HG02943 (cell line): Measurements from ENCODE around the gene NMD3.
"Not testable (repeated sequence)": the region's sequence is repeated elsewhere in the genome, so short reads cannot be mapped to it uniquely, and the experiment has no call there.

Experiments used
- ATAC-seq: cut with Tn5 transposase; IDR thresholded peaks from one replicate; pipeline ENCODE4 v1.9.1; 2021; ENCODE audit warnings: mild to moderate bottlenecking, low read depth, moderate library complexity; ENCODE audit not compliant: unreplicated experiment

The NMD3 gene

DNA sequence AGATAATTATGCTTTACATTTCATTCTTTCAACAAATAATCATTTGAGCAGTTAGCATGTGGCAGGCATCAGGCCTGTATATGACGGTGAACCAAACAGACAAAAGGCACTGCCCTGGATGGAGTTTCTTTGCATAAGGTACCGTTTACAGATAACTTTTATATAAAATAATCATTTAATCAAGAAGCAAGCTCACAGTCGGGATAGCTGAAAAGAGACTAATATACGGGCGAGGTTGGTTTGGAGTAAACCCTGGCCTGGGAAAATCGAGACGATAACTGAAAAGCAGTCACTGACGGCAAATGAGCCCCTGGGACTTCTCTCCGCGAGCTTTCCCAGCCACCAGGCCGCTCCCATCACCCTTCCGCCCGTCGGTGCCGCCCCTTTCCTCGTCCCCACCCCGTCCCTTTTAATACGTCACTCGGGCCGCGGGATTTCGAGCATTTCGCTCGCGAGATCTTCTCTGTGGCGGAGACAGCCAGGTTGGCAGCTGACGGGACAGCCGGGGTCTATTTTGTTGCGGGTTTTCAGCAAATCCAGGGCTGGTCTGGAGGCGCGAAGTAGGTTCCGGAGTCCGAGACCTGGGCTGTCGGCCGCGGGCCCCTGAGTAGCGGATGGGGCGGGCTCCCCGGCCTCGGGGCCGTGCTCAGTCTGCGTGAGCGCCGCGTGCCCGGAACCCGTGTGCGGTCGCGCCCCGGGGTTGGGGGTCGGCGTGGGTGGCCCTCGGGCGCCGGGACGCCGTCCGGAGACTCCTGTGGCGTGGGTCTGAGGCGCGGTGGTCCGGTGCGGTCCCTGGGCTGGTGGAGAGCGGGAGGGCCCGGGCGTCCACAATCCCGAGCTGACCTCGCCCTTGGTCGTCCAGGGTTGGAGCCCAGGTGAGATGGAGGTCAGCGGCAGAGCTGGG, at the start of gene NMD3:
Gene NMD3 (plus strand): TSS at position 462 of the 904 bp plus-strand sequence. CDS start 703 bp downstream, outside the sequence.
- peak; percentile 100 for ATAC-seq

DNA sequence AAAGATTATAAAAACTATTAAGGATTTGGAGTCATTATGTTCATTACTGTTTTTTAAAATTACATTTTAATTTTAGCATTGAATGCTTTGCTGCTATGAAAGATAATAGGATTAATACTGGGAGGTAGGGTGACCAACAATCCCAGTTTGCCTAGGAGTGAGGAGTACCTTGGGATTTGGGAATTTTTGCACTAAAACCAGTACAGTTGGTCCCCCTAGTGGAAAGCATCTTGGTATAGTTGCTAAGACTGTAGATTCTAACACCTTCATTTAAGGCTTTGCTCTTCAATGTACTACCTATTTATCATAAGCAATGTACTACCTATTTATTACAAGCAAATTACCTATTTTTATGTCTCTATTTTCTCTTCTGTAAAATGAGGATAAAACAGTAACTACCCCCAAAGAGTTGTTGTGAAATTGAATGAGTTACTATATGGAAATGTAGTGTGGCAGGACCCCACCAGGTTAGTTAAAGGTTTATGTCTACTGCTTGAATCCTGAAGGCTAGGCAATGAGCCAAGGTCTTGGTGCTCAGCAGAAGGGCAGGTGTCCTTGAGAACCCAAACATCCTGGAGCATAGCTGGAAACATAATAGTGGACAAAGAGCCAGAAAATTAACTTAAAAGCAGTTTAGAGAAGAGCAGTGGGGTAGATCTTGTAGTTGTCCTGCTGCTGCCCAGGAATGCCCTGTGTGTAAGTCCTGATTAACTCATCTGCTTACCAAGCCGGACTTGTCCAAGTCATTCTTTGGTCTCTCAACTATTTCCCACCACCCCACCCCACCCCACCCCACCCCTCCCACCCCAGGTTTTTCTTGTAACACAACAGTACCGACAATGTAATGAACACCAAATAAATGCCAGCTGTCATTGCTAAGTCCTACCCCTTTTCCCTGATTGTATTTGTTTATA, 49.2 kb upstream of the NMD3 start:
- ATAC-seq, result no peak

DNA sequence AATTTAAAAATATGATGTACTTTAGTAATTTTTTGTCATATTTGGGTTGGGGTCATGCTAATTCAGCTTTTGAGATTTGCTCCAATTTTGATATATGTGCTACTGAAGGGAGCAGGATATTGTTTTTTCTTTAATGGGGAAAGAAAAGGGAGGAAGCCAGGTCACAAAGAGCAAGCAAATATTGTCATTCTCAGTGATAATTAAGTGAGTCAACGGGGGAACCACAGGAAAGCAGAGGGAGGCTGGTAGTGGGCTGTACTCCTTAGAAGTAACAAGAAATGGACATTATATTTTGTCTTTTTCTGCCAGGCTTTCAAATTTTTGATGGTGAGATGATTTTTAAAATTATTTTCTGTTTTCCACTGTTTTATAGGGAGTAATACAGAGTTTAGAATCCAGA, 45.6 kb upstream of the NMD3 start:
- no peak for ATAC-seq

DNA sequence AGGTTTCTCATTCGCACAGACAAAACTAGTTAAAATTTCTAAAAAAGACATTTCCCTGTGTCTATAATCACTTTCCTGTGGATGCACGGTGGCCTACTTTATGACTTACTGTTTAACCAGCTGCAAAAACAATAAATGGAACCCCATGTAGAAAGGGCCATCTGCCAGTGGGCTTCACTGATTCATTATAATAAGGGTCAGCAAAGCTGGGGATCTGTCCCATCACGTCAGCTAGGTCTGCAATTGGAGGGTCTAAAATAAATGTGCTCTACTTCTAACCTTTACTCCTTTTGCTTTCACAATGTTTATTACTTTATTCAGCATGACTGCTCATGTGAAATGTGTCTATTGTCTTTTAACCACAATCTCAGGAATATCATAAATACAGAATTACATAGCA, 43.1 kb upstream of the NMD3 start:
- ATAC-seq, result no peak

DNA sequence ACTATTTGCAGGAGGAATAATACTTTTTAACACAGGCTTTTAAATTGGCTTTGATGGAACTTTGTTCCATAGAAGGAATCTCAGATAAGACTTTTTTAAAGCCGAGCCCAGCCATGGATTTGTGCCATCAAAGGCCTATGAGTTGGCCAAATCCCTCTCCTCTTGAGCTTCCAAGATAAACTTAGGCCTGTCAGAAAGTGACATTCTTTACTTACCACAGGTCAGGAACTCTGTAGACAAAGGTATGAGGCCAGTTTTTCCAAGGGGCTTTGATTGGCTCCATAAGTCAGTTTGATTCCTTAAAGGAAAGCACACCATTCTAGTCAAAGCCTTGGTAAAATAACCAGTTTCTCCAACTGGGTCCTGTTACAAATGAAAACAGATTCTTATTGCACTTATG, 39.7 kb upstream of the NMD3 start:
- not testable (repeated sequence) for ATAC-seq

DNA sequence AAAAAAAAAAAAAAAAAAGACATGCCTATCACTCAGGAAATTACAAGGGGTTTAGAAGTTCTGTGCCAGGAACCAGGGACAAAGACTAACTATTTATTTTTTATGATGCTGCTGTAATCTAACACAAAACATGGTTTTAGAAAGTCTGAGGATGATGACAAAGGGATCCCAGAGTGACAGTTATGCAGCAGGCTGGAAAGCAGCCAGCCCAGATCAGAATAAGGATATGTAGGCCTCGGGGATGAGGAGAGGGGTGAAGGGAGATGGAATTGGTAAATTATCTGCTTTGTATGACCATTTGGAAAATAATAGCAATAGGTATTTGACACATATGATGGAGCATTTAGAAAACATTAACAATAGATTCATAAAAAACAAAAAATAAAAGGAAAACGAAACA, 34.1 kb upstream of the NMD3 start:
- no peak for ATAC-seq

DNA sequence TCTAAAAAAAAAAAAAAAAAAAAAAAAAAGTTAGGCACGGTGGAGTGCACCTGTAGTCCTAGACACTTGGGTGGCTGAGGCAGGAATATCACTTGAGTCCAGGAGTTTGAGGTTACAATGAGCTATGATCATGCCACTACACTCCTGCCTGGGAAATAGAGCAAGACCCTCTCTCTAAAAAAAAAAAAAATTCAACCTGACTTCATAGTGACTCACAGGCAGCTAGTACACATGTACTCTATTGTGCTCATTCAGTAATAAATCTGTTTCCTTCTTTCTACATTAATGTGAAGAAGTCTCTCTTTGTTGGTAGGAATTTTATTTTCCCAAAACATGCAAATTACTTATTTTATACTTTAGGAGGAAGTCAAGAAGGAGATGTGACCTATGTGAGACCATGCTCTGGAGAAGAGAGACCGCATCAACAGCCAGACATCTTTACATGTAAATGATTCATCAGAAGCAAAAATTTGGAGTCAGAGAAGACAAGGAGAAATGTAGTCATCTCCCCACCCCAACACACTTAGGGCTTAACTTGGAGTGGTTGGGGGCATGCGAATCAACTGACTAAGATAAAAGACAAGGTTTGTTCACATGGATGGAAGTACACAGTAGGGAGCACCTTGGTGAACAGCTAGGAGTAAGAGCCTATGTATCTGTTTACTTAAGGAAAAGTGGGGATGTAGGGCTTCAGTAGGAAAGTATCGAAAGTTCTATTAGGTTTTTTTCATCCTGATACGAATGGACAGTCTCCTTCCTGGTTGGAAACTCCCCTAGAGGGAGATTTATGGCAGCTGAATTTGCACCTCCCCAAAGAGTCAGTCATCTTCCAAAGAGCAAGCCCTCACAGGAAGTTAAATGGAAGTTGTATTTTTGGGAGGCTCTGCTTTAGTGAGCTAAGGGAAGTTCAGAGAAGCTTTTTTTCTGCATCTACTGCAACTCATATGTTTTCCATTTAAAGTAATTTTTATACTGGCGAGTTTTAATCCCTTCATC, 23.0 kb upstream of the NMD3 start:
- ATAC-seq, result no peak

DNA sequence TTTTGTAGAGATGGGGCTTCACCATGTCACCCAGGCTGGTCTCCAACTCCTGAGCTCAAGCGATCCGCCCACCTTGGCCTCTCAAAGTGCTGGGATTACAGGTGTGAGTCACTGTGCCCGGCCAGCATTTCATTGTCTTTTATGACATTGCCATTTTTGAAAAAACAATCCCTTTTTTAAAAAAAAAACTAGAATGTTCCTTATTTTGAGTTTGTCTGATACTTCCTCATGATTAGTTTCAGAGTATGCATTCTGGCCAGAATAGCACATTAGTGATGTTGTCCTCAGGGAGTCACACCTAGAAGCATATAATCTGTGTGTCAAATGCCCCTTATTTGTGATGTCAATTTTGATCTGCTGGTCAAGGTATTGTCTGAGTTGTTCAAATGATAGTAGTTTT, 21.2 kb upstream of the NMD3 start:
- no peak for ATAC-seq

DNA sequence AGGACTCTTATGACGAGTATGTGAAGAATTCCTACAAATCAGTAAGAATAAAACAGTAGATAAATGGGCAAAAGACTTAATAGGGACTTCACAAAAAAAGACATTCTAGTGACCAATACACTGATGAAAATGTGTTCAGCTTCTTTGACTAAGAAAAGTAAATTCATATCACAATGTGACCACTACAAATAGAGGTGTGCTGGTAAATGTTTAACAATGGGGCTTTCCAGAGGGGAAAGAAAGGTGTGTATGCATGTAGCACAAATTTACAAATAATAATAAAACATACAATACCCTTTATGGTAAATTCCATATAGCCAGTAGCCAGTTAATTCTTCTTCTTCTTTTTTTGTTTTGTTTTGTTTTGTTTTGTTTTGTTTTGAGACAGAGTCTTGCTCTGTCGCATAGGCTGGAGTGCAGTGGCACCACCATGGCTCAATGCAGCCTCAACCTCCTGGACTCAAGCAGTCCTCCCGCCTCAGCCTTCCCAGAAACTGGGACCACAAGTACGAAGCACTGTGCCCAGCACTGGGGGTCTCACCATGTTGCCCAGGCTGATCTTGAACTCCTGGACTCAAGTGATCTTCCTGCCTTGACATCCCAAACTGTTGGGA, 17.5 kb upstream of the NMD3 start:
- ATAC-seq, result no peak

DNA sequence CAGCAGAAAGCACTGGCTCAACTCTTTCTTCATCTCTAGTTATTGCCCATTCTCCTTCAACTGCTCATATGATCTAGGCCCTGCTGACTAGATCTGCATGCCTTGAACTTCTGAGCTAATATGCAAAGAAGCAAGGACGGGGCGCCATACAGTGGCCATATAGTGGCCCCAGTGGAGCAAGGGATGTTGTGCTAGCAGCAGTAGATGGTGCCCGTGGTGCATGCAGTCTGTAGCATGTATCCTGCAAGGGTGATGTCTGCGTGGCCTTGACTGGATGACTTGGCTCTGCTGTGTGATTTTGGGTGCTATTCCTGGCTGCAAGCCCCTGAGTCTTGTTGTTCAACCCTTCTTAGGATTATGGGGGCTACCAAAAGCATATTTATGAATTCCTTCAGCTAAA, 12.2 kb upstream of the NMD3 start:
- no peak for ATAC-seq

DNA sequence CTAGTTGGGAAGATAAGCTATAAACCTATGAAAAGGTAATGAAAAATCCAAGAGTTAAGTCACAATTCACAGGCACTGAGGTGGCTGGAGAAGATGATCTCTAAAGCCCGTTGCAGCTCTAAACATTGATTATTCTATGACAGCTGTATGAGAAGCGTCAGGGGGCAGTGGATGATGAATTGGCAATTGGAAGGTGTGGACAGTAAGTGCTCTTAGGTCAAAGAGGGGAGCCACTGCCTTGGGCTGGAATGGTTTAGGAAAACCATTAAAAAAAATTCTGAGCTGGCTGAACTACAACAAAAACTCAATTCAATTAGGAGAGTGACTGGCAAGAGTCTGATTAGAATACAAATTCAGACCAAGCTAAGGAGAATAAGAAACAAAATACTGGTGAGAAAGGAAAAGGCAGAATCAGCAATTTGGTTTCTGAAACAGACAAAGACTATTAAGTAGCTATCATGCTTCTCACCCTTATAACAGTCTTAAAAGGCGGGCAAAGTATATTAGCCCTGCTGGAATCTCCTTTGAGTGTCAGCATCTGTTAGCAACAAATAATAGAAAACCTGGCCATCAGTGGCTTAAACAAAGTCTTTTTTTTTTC, 8.8 kb upstream of the NMD3 start:
- no peak for ATAC-seq

DNA sequence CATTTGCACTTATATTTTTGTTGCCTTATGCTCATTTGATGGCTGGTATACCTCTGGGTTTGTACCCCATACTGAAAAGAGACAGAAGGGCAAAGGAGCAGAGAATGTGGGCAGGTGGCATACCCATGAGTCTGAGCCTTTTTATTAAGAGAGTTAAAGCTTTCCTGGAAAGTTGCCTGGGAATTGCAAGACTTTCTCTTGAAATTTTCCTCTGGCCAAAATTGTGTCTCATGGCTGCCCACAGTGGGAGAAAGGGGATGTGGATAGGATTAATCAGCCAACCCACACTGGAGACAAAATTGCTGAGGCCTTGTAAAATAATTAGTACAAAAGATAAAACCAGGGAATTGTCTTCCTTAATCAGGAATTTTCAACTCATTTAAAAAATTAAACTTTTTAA, 8.2 kb upstream of the NMD3 start:
- no peak for ATAC-seq

DNA sequence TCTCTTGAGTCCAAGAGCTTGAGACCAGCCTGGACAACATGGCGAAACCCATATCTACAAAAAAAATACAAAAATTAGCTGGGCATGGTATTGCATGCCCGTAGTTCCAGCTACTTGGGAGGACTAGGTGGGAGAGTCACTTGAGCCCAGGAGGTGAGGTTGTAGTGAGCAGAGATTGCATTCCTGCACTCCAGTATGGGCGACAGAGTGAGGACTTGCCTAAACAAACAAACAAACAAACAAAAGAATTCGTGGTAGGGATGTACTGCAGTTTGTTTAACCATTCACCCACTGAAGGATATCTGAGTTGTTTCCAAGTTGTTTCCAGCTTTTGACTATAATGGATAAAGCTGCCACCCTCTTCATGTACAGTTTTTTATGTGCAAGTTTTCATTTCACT, 7.5 kb upstream of the NMD3 start:
- ATAC-seq, result no peak

DNA sequence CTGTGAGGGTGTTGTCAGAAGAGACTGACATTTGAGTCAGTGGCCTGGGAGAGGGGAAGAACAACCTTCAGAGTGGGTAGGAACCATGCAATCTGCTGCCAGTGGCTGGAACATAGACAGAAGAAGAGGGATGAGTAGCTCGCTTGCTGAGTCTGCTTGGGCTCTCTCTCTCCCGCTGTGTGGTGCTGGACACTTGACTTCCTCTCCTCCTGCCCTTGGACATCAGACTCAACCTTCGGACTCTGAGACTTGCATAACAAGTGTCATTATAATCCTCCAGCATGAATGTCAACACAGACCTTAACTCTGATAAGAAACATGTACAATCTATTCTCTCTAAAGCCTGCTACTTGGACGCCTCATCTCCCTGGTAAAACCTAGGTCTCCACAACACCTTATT, 5.9 kb upstream of the NMD3 start:
- ATAC-seq, result no peak

DNA sequence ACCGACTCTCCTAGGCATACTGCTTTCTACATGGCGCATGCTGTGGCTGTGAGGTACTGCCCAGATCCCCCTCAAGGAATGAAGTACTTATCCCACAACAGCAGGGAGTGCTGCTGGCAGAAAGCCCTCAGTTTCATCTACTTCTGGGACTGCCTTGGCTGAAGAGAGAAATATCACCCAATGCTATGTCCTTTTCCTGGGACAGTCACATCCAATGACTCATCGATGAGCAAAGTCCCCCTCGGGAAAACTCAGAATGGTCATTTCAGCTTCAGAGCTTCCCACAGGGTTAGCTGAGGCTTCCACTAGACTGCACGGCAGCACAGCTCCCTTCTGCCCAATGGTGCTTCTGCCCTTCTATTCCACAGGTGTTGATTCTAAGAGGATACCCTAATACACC, 3.6 kb upstream of the NMD3 start:
- no peak for ATAC-seq

DNA sequence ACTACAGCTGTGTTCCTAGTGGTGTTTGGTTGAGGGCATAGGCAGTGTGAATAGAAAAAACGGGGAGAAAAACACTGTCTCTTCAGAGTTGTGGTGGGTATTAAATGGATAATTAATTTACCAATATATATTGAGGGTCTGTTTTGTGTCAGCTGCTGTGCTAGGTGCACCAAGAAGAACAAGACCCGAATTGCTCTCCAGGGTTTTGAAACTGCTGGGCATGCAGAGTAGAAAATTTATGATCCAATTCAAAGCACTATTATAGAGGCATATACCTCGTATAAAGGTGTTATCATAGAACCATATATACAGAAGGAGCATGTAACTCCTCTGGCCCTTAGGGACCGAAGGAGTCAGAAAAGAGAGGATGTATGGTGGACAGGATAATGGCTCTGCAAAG, 1.6 kb upstream of the NMD3 start:
- ATAC-seq, result no peak

DNA sequence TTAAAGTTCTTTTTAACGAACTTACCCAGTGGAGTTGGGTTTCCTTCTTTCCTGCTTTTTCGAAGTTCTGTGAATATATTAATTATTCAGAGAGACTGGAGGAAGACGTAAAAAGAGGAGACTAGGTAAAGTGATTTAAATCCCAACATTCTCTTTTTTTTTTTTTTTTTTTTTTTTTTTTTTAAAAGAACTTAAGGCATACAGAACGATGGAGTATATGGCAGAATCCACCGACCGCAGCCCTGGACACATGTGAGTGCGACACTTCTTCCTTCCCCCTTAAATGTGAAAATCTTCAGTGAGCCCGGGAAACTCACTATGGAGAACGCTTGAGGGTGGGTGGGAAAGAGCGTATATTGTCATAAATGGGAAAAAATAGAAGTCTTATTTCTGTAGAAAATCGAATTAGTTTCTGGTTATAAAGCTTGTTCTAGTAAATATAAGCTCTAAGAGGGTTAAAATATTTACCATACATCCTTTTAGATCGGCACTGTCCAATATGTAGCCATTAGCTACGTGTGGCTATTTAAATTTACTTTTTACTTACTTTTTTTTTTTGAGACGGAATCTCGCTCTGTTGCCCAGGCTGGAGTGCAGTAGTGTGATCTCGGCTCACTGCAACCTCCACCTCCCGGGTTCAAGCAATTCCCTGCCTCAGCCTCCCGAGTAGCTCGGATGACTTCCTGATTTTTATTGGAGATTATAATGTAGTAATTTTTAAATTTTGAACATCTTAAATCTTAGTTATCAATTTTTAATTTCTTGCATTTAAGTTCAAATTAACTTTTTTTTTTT, 892 bp downstream of the NMD3 start:
- ATAC-seq, result no peak

DNA sequence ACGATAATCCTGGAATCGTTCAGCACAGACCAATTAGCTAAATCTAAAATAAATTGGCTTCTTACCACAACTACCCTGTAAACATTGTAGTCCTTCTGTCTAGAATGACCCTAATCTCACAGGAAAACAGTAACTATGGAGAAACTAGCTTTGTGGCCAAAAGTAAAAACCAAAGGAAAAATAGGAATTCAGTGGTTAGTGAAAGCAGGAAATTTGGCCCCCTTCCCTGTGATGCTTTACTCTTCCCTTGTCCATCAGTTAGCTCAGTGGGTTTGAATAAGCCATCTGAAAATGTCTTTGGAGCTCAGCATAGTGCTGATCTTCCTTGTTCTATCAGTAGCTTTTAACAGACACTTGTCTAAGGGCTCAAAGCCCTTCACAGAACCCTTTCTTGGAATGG, 1.6 kb downstream of the NMD3 start:
- ATAC-seq, result no peak

DNA sequence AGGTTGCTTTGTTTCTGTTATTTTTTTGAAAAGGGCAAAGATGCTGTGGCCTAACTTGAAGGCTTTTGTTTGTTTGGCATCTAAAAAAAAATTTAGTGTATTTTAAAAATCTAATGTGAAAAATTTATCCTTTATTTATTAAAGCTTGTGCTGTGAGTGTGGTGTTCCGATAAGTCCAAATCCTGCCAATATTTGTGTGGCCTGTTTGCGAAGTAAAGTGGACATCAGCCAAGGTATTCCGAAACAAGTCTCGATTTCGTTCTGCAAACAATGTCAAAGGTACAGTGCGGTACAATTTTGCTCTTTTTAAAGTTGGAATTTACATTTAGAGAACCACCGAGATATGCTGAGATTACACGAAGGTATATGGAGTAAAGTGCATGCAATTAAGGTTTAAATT, 3.7 kb downstream of the NMD3 start:
- no peak for ATAC-seq
